Neural cell (in vitro differentiated cells): ENCODE measurements around the gene MON1A.

Source experiments
- MXI1 ChIP-seq: fragments of 450-650 bp; conservative IDR thresholded peaks from 2 replicates; pipeline ENCODE4 v1.6.1; 2014; ENCODE audit warnings: antibody characterized with exemption, mild to moderate bottlenecking; ENCODE audit not compliant: poor library complexity, severe bottlenecking
- SMC3 ChIP-seq: fragments of 450-650 bp; conservative IDR thresholded peaks from 2 replicates; pipeline ENCODE4 v1.6.1; 2014; ENCODE audit warnings: antibody characterized with exemption, mild to moderate bottlenecking, moderate library complexity; ENCODE audit not compliant: poor library complexity
- TF ChIP-seq, protein P1 (sequence below): fragments of 450-650 bp; IDR thresholded peaks from 2 replicates; pipeline ENCODE4 v1.5.1; 2014; ENCODE audit warnings: antibody characterized with exemption, mild to moderate bottlenecking, moderate library complexity; ENCODE audit not compliant: poor library complexity, severe bottlenecking

GRCh38 chr3:49942651-49943050, 13.0 kb upstream of the MON1A start:
- TF ChIP-seq, protein P1, sequence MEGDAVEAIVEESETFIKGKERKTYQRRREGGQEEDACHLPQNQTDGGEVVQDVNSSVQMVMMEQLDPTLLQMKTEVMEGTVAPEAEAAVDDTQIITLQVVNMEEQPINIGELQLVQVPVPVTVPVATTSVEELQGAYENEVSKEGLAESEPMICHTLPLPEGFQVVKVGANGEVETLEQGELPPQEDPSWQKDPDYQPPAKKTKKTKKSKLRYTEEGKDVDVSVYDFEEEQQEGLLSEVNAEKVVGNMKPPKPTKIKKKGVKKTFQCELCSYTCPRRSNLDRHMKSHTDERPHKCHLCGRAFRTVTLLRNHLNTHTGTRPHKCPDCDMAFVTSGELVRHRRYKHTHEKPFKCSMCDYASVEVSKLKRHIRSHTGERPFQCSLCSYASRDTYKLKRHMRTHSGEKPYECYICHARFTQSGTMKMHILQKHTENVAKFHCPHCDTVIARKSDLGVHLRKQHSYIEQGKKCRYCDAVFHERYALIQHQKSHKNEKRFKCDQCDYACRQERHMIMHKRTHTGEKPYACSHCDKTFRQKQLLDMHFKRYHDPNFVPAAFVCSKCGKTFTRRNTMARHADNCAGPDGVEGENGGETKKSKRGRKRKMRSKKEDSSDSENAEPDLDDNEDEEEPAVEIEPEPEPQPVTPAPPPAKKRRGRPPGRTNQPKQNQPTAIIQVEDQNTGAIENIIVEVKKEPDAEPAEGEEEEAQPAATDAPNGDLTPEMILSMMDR = no peak
- TF ChIP-seq SMC3 (no peak), MXI1 (no peak)
